ENCODE data around the gene F10.

The F10 gene

GRCh38 chr13:113179374-113180230 lies 57.0 kb downstream of the F10 start:
- TF ChIP-seq CTCF (IDR thresholded peaks at IDR 0.05; ENCODE audit: control insufficient read depth, insufficient read depth, low read depth, low read length, missing control alignments), result no peak
- no peak overlapping the region for H3K4me3 ChIP-seq (ENCODE audit: control insufficient read depth, low read depth, low read length)
- no peak for DNase-seq (ENCODE audit: low read depth)

GRCh38 chr13:113182046-113182445 lies 59.4 kb downstream of the F10 start:
- no peak for DNase-seq (ENCODE audit: low read depth)
- H3K4me3 ChIP-seq (ENCODE audit: control insufficient read depth, low read depth, low read length), result no peak overlapping the region
- TF ChIP-seq CTCF (IDR thresholded peaks at IDR 0.05; ENCODE audit: control insufficient read depth, insufficient read depth, low read depth, low read length, missing control alignments), result no peak

GRCh38 chr13:113183450-113184129 lies 61.0 kb downstream of the F10 start:
- no peak for DNase-seq (ENCODE audit: low read depth)
- H3K4me3 ChIP-seq (ENCODE audit: control insufficient read depth, low read depth, low read length), result no peak overlapping the region
- no peak for TF ChIP-seq CTCF (IDR thresholded peaks at IDR 0.05; ENCODE audit: control insufficient read depth, insufficient read depth, low read depth, low read length, missing control alignments)

- H3K4me3 ChIP-seq (ENCODE audit: control insufficient read depth, low read depth, low read length), result no peak overlapping the region
- no peak for TF ChIP-seq CTCF (IDR thresholded peaks at IDR 0.05; ENCODE audit: control insufficient read depth, insufficient read depth, low read depth, low read length, missing control alignments)
- no peak for DNase-seq (ENCODE audit: low read depth)
Observed at GRCh38 chr13:113184568-113185440, 62.2 kb downstream of the F10 start.

GRCh38 chr13:113186061-113186900 lies 63.7 kb downstream of the F10 start:
- TF ChIP-seq CTCF (IDR thresholded peaks at IDR 0.05; ENCODE audit: control insufficient read depth, insufficient read depth, low read depth, low read length, missing control alignments), result no peak
- no peak overlapping the region for H3K4me3 ChIP-seq (ENCODE audit: control insufficient read depth, low read depth, low read length)
- no peak for DNase-seq (ENCODE audit: low read depth)
